MG63 (cell line): ENCODE results near the gene PTPRR. TPM values are rescaled to one million over a fixed set of nuclear protein-coding genes. Genes with fewer than 3 reads are reported as not detected.

Experiments
- DNase-seq: peaks from one replicate; pipeline ENCODE4 v3.0.0-alpha.2; 2020
- H3K27me3 ChIP-seq: fragments of 250-450 bp; sonication (Bioruptor Pico); 2 replicates; pipeline ENCODE4 v1.5.1; 2020; ENCODE audit warnings: mild to moderate bottlenecking, moderate library complexity
- H3K36me3 ChIP-seq: fragments of 250-450 bp; sonication (Bioruptor Pico); 2 replicates; pipeline ENCODE4 v1.5.1; 2020; ENCODE audit warnings: mild to moderate bottlenecking, moderate library complexity
- H3K4me3 ChIP-seq: fragments of 250-450 bp; sonication (Bioruptor Pico); 2 replicates; pipeline ENCODE4 v1.5.1; 2020; ENCODE audit warnings: mild to moderate bottlenecking, moderate library complexity
- H3K9me3 ChIP-seq: fragments of 250-450 bp; sonication (Bioruptor Pico); 2 replicates; pipeline ENCODE4 v1.5.1; 2020; ENCODE audit warnings: mild to moderate bottlenecking, moderate library complexity
- total RNA-seq: library from RNA; depleted of rRNA; stranded (reverse); fragments of >200 nt; shearing (Covaris generic); gene quantifications from 2 replicates; pipeline ENCODE4 v1.2.3, GENCODE V29; 2014; ENCODE audit warnings: low replicate concordance

Gene PTPRR
- total RNA-seq, 1 experiment from 2014 or later, result not detected

DNA sequence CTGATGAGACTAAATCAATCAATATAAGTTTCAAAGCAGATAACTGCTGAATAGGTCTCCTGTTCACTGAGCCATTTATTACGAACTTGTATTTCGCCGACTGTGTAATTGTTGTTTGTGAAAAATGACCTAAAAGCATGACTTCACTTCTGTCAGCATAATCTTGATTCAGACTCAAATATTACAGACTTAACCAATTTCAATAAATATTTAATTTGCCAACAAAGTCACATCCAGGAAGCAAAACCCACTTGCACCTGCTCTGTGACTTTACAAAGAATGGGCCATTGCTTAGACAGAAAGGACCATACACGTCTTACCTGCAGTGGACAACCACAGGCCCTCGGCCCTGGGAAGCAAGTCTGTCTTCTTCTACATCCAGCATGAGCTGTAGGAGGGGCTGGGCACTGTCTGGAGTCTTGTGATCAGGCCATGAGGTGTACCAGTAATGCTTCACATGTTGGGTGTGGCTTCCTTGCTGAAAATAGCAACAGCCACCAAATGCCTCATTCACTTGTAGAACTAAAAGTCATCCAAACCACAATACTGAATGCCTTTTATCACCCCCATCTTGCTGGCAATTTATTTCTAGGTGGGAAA is 259.8 kb downstream of the PTPRR start:
- Histone ChIP-seq H3K27me3 (no peaks in the 10 kb centered on the region), H3K36me3 (no peaks in the 10 kb centered on the region), H3K4me3 (no peak overlapping the region), H3K9me3 (no peaks in the 10 kb centered on the region)
- DNase-seq, result peak; percentile 45

DNA sequence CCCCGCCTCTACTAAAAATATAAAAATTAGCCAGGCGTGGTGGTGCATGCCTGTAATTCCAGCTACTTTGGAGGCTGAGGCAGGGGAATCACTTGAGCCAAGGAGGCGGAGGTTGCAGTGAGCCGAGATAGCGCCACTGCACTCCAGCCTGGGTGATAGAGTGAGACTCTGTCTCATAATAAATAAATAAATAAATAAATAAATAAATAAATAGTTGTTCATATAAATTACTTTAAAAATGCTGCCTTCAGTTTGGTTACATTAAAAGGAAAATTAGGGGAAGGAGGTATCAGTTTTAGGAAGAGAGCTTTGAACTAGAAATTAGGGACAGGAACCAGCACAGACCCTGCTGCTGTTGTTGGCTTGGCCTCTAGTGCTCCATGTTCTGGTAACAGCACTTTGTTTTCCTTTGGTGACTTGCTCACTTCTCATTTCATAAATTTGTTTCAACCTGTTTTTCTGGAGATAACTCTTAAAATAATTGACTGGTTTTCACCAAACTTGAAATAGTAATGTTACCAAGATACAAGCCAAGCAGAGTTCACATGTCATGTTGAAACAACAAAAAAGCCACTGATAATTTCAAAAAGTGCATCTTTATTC is 260.4 kb downstream of the PTPRR start:
- Histone ChIP-seq H3K36me3 (no peaks in the 10 kb centered on the region), H3K27me3 (no peaks in the 10 kb centered on the region), H3K9me3 (no peaks in the 10 kb centered on the region), H3K4me3 (no peak overlapping the region)
- DNase-seq, result no peak

DNA sequence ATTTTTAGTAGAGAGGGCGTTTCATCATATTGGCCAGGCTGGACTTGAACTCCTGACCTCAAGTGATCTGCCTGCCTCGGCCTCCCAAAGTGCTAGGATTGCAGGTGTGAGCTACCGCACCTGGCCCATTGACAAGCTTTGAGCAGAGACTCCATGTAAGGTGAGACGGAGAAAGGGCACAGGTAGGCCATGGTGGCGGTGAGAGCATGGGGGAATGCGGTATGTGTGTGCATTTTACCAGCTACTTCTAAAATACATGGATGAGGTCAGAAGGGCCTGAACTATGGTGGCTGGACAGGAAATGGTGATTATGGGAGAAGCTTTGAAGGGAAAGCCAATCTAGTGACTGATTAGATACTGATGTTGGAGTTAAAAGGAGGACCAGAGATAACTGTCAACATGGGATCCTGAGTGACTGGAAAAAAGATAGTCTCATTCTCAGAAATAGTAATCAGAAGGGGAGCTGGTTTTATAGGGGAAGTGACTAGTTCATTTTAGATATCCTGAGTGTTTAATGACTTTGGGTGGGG is 261.4 kb downstream of the PTPRR start:
- Histone ChIP-seq H3K36me3 (no peaks in the 10 kb centered on the region), H3K27me3 (no peaks in the 10 kb centered on the region), H3K4me3 (no peak overlapping the region), H3K9me3 (no peaks in the 10 kb centered on the region)
- no peak for DNase-seq

DNA sequence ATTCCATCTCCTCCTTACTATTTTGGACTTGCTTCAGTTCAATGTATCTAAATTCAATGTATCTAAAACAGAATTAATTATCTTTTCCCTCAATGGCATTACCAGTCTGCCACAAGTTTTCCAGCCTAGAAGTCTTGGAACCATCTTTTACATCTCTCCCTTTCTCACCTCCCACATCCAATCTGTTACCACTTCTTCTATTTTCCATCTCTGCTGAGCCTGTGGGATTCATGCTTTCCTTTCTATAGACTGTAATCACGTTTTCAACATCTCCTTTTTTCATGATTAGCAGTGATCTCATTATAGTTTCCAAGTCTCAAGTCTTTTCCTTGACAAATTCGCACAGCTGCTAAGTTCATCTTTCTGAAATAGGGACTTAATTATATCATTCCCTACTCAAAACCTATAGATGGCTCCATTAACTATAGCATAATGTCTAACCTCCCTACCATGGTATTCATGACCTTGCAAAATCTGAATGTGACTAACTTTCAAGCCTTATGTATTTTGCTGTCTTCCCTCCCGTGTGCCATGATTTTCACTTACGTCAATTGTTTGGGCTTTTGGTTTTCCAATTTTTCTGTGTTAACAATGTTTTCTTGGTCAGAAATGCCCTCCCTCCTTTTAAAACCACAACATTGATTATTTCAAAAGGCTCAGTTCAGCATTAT is 262.8 kb downstream of the PTPRR start:
- H3K9me3 ChIP-seq, result no peaks in the 10 kb centered on the region
- no peak for DNase-seq
- H3K4me3 ChIP-seq, result no peak overlapping the region
- H3K36me3 ChIP-seq, result no peaks in the 10 kb centered on the region
- no peaks in the 10 kb centered on the region for H3K27me3 ChIP-seq

DNA sequence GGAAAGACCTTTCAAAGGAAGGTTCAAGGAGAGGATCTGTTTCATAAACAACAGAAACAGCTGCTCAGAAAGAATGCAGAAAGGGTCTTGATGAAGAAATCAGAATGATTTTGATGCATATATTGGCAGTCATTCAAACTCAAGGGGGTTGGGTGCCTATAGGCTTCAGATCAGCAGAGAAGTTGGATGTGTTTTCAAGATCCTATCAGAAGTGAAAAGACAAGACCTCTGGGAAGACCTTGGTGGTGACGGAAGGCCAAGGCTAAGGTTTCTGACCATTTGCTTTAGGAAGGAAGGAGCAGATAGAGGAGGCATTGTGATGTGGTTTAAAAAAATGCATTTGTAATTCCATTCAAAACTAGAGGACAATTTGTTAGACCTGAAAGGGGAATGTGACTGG is 268.1 kb downstream of the PTPRR start:
- DNase-seq, result no peak
- no peaks in the 10 kb centered on the region for H3K9me3 ChIP-seq
- no peaks in the 10 kb centered on the region for H3K36me3 ChIP-seq
- H3K4me3 ChIP-seq, result no peak overlapping the region
- H3K27me3 ChIP-seq, result no peaks in the 10 kb centered on the region

DNA sequence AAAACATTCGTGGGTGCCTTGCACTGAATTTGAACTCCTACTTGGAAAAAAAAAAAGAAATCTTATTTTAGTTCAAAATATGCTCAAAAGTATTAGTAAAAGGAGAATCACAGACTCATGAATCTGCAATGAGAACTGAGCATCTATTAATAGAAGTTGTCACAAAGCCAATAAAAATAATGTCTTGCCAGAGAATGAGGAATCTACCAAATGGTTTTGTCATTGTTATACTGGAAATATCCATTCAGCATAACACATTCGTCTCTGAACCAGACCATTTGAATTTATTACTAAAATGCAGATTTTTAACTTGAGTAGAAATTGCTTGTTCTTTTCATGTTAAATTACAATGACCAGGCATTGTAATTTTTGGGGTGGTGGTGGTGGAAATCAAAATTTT is 271.7 kb downstream of the PTPRR start:
- Histone ChIP-seq H3K36me3 (no peaks in the 10 kb centered on the region), H3K27me3 (no peaks in the 10 kb centered on the region), H3K4me3 (no peak overlapping the region), H3K9me3 (no peaks in the 10 kb centered on the region)
- no peak for DNase-seq

DNA sequence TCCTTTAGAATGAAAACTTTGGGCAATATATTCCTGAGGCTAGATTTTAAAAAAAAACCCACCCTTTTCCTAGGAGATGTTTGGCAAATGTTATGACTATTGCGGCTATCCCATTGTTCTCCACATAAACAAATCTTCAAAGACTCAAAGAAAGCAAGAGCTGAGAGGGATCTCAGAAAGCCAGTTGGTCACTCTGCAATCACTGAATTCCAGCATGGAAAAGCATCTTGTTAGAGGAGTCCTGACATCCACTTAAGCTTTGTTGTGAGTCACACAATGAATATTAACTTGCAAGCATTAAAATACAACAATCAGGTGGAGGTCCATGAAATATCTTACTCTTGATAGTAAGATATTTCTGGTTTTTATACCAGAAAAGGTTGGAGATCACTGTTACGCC is 272.3 kb downstream of the PTPRR start:
- Histone ChIP-seq H3K27me3 (no peaks in the 10 kb centered on the region), H3K36me3 (no peaks in the 10 kb centered on the region), H3K9me3 (no peaks in the 10 kb centered on the region), H3K4me3 (no peak overlapping the region)
- DNase-seq, result no peak

DNA sequence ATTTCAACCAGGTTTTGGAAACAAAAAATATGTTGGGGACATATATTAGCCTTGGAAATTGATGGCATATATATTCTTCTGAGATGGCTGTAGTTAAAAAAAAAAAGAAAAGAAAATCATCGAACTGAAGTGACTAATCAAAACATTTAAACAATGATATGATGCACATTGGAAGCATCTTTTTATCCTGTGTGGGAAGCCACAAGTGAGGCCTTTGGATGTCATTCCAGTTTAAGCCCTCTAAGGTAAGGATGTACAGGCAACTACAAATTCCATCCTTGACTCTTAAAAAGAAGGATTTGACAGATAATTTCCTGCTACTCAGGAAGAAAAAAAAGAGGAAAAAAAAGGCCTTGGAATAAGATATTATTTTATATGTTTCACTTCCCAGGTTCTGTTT is 273.7 kb downstream of the PTPRR start:
- no peaks in the 10 kb centered on the region for H3K36me3 ChIP-seq
- H3K9me3 ChIP-seq, result no peaks in the 10 kb centered on the region
- no peak for DNase-seq
- no peak overlapping the region for H3K4me3 ChIP-seq
- H3K27me3 ChIP-seq, result no peaks in the 10 kb centered on the region

DNA sequence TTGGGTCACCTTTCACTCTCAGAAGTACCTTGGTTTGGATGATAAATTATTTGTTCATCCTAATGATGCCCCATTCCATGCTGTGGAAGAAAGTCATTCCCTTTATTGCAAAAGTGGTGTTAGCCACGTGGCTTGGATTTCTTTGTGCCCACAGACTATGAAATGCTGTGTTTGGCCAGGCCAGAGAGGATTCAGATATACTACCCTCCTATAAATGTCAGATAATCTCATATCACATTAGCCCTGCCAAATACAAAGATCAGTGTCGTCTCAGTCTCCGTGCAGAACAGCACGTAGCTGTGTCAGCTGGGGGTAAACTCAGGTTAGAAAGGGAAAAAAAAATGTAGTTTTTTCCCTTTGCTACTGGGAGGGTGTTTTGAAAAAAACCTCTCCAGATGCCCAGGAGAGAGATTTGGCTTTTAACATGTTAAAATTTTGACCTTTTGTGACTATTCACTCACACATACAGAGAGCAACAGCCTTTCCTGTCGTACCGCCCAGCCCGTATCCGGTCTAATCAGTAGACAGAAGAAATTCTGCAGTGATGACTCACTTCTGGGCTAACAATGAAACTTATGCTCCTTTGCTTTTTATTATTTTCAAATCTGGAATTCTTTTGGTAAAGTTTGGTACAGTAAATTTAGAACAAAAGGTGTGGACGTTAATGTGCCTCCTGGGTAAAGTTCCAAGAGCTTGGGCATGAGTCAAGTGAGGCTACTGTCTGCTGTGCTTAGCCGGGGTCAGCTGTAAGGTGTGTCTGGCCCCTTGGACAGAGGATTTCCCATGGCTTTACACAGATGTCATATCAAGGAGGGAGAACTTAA is 274.8 kb downstream of the PTPRR start:
- H3K9me3 ChIP-seq, result no peaks in the 10 kb centered on the region
- no peak overlapping the region for H3K4me3 ChIP-seq
- no peaks in the 10 kb centered on the region for H3K36me3 ChIP-seq
- H3K27me3 ChIP-seq, result no peaks in the 10 kb centered on the region
- DNase-seq, result peak; percentile 86

DNA sequence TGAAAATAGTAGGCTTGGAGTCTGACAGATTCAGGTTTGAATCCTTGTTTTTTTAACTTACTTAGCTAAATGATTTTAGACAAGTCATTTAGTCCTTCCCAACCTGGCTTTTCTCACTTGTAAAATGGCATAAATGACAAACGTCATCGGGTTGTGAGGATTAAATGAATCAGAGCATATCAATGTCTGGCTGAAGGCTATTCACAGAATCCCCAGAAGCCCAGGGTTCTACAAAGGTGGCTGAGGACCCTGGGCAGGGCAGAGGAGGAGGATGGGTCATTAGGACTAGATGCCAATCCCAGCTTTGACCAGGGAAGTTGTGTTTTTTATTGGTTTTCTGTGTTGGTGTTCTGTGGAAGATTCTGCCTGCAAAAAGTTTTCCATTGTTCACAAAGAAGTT is 275.7 kb downstream of the PTPRR start:
- H3K4me3 ChIP-seq, result no peak overlapping the region
- no peaks in the 10 kb centered on the region for H3K9me3 ChIP-seq
- H3K36me3 ChIP-seq, result no peaks in the 10 kb centered on the region
- DNase-seq, result no peak
- H3K27me3 ChIP-seq, result no peaks in the 10 kb centered on the region

DNA sequence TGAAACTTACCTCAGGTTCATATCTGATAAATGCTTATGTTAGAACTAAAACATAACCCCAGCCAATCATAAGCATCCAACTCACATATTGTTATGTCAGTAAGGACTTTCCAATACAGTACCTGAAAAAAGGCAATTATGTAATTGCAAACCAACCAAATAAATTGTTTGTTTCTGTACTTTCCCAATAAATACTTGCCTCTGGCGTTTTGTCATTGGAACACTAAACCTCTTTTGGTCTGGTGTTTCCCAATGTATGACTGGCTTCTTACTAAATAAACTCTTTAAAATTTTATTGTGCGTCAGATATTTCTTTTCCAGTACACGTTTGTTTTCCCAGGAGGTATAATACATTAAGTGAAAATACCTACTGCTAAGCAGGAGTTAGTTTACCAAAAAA is 276.6 kb downstream of the PTPRR start:
- Histone ChIP-seq H3K36me3 (no peaks in the 10 kb centered on the region), H3K4me3 (no peak overlapping the region), H3K27me3 (no peaks in the 10 kb centered on the region), H3K9me3 (no peaks in the 10 kb centered on the region)
- no peak for DNase-seq

DNA sequence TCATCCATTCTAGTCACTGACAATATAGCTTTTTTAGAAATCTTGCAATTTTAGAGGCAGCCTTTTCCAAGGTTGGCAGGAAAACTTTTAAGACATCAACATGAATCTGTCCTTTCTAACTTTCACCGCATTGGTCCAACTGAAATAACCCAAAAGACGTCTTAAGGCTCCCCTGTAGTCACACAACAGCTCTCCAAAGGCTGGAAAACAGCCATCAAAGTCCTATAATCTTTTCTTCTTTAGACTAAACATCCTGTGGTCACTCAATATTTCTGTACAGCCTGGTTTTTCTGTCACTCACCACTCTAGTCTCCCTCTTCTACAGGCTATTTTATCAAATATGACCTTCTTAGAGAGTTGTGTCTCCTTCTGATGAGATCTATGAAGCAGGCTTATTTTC is 278.8 kb downstream of the PTPRR start:
- no peaks in the 10 kb centered on the region for H3K9me3 ChIP-seq
- H3K27me3 ChIP-seq, result no peaks in the 10 kb centered on the region
- H3K36me3 ChIP-seq, result no peaks in the 10 kb centered on the region
- H3K4me3 ChIP-seq, result no peak overlapping the region
- no peak for DNase-seq

DNA sequence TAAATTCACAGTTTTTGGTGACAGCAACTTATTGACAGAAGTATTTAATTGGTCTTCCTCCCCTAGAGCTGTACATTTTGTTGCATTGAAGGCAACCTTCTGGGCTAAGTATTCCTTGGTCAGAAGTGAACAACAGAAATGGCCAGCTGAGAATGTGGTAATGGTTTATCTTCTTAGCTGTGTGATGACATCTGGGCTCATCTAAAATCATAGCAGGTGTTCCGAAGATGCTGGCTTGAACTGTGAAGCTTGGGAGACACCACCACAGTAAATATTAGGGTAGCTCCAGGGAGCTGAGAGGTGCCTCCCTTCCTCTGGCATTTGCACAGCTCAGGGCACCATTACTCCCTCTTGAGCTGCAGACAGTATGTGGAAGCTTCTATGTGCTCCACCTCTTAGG is 279.6 kb downstream of the PTPRR start:
- no peaks in the 10 kb centered on the region for H3K9me3 ChIP-seq
- H3K4me3 ChIP-seq, result no peak overlapping the region
- no peaks in the 10 kb centered on the region for H3K27me3 ChIP-seq
- no peak for DNase-seq
- H3K36me3 ChIP-seq, result no peaks in the 10 kb centered on the region

DNA sequence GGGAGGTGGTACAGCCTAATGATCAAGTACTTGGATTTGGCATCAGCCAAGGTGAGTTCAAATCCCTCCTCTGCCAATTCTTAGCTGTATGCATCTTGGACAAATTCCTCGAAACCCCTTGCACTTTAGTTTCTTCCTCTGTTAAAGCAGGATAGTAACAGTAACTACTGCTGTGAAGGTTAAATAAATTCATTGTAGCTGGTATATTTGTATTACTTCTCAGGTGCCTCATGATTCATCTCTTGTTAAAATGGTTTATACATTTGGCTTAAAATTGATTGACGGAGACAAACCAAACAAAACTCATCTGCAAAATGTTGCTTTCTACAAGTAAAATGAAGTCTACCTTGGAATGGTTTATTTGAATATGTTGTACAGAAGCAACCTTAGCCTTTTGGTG is 281.0 kb downstream of the PTPRR start:
- H3K27me3 ChIP-seq, result no peaks in the 10 kb centered on the region
- H3K4me3 ChIP-seq, result no peak overlapping the region
- no peaks in the 10 kb centered on the region for H3K36me3 ChIP-seq
- DNase-seq, result no peak
- no peaks in the 10 kb centered on the region for H3K9me3 ChIP-seq

DNA sequence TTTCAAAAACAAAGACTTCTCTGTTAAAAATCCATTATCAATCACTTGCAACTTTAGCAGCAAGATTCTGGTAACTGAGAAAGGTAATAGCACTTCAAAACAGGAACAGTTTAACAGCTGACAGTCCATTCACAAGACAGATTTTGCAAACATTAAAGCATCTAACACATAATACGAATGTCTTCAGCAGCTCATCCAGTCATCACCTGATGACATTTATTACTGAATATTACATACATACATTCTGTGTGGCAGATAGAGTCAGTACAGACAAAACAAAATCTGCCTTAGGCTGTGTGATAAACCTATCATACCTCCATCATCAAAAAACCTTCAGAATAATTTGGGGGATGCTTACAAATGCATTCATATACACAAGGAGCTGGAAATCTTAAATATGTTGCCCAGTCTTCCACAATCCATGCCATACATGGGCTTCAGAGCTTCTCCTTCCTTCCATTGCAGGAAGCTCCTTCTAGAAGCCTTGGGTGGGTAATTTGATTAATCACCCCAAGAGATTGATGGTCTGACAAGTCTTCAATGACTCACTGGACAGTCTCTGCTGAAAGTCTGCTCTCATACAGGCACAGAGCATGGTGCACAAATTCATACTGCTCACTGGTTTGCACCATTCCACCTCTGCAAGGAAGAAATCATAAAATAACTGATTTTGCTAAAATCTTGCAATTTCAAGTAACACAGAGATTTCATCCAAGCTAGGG is 281.7 kb downstream of the PTPRR start:
- DNase-seq, result no peak

DNA sequence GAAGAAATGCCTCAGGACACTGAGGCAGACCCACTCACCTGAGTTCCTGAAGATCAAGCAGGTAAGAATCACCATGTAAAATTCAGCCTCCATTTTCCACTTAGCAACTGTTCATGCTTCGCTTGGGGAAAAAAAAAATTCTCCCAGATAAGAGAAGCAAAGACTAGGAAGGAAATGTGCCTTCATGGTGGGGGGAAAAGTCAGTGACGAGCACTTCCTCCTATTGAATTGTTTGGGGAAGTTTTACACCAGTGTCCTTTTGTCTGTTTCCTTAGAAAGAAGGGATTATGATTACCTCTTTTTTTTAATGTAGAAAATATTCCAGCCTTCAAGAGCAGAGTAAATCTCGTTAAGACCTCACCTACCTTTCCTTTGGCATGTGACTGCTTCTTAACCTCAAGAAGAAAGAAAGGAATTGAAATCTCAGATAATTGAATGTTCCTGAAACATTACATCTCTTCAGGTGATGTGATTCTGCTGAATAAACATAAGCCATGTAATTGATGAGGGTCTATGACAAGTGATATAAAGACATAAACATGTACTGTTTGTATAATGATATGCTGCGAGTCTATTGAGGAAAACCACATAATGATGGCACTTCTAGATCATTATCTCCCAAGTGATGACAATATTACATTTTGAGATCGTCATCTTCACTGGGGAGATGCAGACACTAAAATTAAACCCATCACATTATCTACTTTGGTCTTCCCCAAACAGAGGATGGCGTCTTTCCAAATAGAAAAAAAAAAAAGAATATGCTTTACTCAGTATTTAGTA is 283.0 kb downstream of the PTPRR start, which contains the start of gene PTPRB:
PTPRB (minus strand) TSS at position 127 of the 783 bp plus-strand sequence; CDS start at position 93, 34 bp downstream.
- no peak within 1 kb of the TSS for H3K4me3 ChIP-seq
- DNase-seq, result no peak
- no peaks in the 10 kb centered on the region for H3K27me3 ChIP-seq
- no peaks in the 10 kb centered on the region for H3K36me3 ChIP-seq
- H3K9me3 ChIP-seq, result no peaks in the 10 kb centered on the region

More for the DNA sequence above, 281.7 kb downstream of the PTPRR start:
- H3K4me3 ChIP-seq, result no peak overlapping the region
- H3K9me3 ChIP-seq, result no peaks in the 10 kb centered on the region
- no peaks in the 10 kb centered on the region for H3K36me3 ChIP-seq
- H3K27me3 ChIP-seq, result no peaks in the 10 kb centered on the region
